Hepatocyte (in vitro differentiated cells): ENCODE measurements around the gene ATP2C2.

Experiments
- CTCF ChIP-seq: fragments of 200-600 bp; sonication (generic); IDR thresholded peaks from 2 replicates; pipeline ENCODE4 v1.5.1; 2016; ENCODE audit warnings: antibody characterized with exemption, mild to moderate bottlenecking; ENCODE audit not compliant: poor library complexity
- EZH2phosphoT487 ChIP-seq: fragments of 200-600 bp; sonication (generic); IDR thresholded peaks from one replicate; pipeline ENCODE4 v1.6.1; 2018; ENCODE audit warnings: antibody characterized with exemption, mild to moderate bottlenecking, low read depth, moderate library complexity; ENCODE audit not compliant: unreplicated experiment, severe bottlenecking

- TF ChIP-seq CTCF: no peak
- TF ChIP-seq EZH2phosphoT487: no peak
Measured at GRCh38 chr16:84507011-84507982, 139.0 kb downstream of the ATP2C2 start.
